ENCODE measurements around the gene RND3.

RND3 gene

GRCh38 chr2:150445398-150445797 is 42.1 kb downstream of the RND3 start:
- H3K4me3 ChIP-seq (ENCODE audit: low read depth, low read length) = no peak overlapping the region

GRCh38 chr2:150442484-150442883 is 45.0 kb downstream of the RND3 start:
- H3K4me3 ChIP-seq (ENCODE audit: low read depth, low read length) = no peak overlapping the region

- H3K4me3 ChIP-seq (ENCODE audit: low read depth, low read length) = no peak overlapping the region
Measured at GRCh38 chr2:150441784-150442183, 45.7 kb downstream of the RND3 start.

- H3K4me3 ChIP-seq (ENCODE audit: low read depth, low read length) = no peak overlapping the region
Measured at GRCh38 chr2:150441226-150441625, 46.2 kb downstream of the RND3 start.

GRCh38 chr2:150438654-150439053 is 48.8 kb downstream of the RND3 start:
- H3K4me3 ChIP-seq (ENCODE audit: low read depth, low read length) = no peak overlapping the region

- H3K4me3 ChIP-seq (ENCODE audit: low read depth, low read length) = no peak overlapping the region
Measured at GRCh38 chr2:150438041-150438440, 49.4 kb downstream of the RND3 start.

GRCh38 chr2:150432312-150432625 is 55.2 kb downstream of the RND3 start:
- H3K4me3 ChIP-seq (ENCODE audit: low read depth, low read length) = no peak overlapping the region

GRCh38 chr2:150431561-150432311 is 55.7 kb downstream of the RND3 start:
- H3K4me3 ChIP-seq (ENCODE audit: low read depth, low read length) = no peak overlapping the region

- H3K4me3 ChIP-seq (ENCODE audit: low read depth, low read length) = no peak overlapping the region
Measured at GRCh38 chr2:150429384-150429961, 58.0 kb downstream of the RND3 start.

GRCh38 chr2:150428641-150429040 is 58.8 kb downstream of the RND3 start:
- no peak overlapping the region for H3K4me3 ChIP-seq (ENCODE audit: low read depth, low read length)

- no peak overlapping the region for H3K4me3 ChIP-seq (ENCODE audit: low read depth, low read length)
Measured at GRCh38 chr2:150427298-150427697, 60.2 kb downstream of the RND3 start.

- H3K4me3 ChIP-seq (ENCODE audit: low read depth, low read length) = no peak overlapping the region
Measured at GRCh38 chr2:150426724-150427123, 60.7 kb downstream of the RND3 start.

GRCh38 chr2:150426315-150426714 is 61.2 kb downstream of the RND3 start:
- no peak overlapping the region for H3K4me3 ChIP-seq (ENCODE audit: low read depth, low read length)

GRCh38 chr2:150425121-150425955 is 62.1 kb downstream of the RND3 start:
- H3K4me3 ChIP-seq (ENCODE audit: low read depth, low read length) = no peak overlapping the region

GRCh38 chr2:150424406-150424805 is 63.1 kb downstream of the RND3 start:
- no peak overlapping the region for H3K4me3 ChIP-seq (ENCODE audit: low read depth, low read length)

- no peak overlapping the region for H3K4me3 ChIP-seq (ENCODE audit: low read depth, low read length)
Measured at GRCh38 chr2:150421126-150421651, 66.3 kb downstream of the RND3 start.

GRCh38 chr2:150418916-150419315 is 68.6 kb downstream of the RND3 start:
- no peak overlapping the region for H3K4me3 ChIP-seq (ENCODE audit: low read depth, low read length)
